HEK293 (cell line): ENCODE data around the gene ARID5A.

ENCODE experiments used
- ATF2 ChIP-seq: fragments of 450-650 bp; formaldehyde crosslinking; IDR thresholded peaks from 2 replicates; pipeline ENCODE4 v1.5.1; 2016; ENCODE audit warnings: missing biosample characterization, missing genetic modification characterization, low read depth
- BCL11B ChIP-seq: fragments of 450-650 bp; formaldehyde crosslinking; IDR thresholded peaks from 2 replicates; pipeline ENCODE4 v1.5.1; 2016; ENCODE audit warnings: low read depth, missing biosample characterization, missing genetic modification characterization
- GLI4 ChIP-seq: fragments of 450-650 bp; formaldehyde crosslinking; IDR thresholded peaks from 2 replicates; pipeline ENCODE4 v1.5.1; 2016; ENCODE audit warnings: missing biosample characterization, missing genetic modification characterization
- HIC1 ChIP-seq: fragments of 450-650 bp; formaldehyde crosslinking; IDR thresholded peaks from 2 replicates; pipeline ENCODE4 v1.5.1; 2016; ENCODE audit warnings: missing biosample characterization, missing genetic modification characterization
- KLF17 ChIP-seq: fragments of 450-650 bp; formaldehyde crosslinking; IDR thresholded peaks from 2 replicates; pipeline ENCODE4 v1.5.1; 2016; ENCODE audit warnings: missing biosample characterization, missing genetic modification characterization
- REPIN1 ChIP-seq: fragments of 450-650 bp; formaldehyde crosslinking; IDR thresholded peaks from 2 replicates; pipeline ENCODE4 v1.5.1; 2017; ENCODE audit warnings: missing biosample characterization, missing genetic modification characterization, low read depth
- SP3 ChIP-seq: fragments of 450-650 bp; formaldehyde crosslinking; IDR thresholded peaks from 2 replicates; pipeline ENCODE4 v1.5.1; 2016; ENCODE audit warnings: missing biosample characterization, missing genetic modification characterization
- TSHZ1 ChIP-seq: fragments of 450-650 bp; formaldehyde crosslinking; IDR thresholded peaks from 2 replicates; pipeline ENCODE4 v1.5.1; 2016; ENCODE audit warnings: missing biosample characterization, missing genetic modification characterization, borderline replicate concordance
- ZBTB1 ChIP-seq: fragments of 450-650 bp; formaldehyde crosslinking; IDR thresholded peaks from 2 replicates; pipeline ENCODE4 v1.5.1; 2016; ENCODE audit warnings: missing biosample characterization, missing genetic modification characterization
- ZBTB10 ChIP-seq: fragments of 450-650 bp; formaldehyde crosslinking; IDR thresholded peaks from 2 replicates; pipeline ENCODE4 v1.5.1; 2016; ENCODE audit warnings: missing biosample characterization, missing genetic modification characterization
- ZBTB21 ChIP-seq: fragments of 450-650 bp; formaldehyde crosslinking; IDR thresholded peaks from 2 replicates; pipeline ENCODE4 v1.5.1; 2017; ENCODE audit warnings: missing biosample characterization, missing genetic modification characterization
- ZBTB44 ChIP-seq: fragments of 450-650 bp; IDR thresholded peaks from 2 replicates; pipeline ENCODE4 v1.5.1; 2018; ENCODE audit warnings: missing biosample characterization, mild to moderate bottlenecking, missing genetic modification characterization
- ZNF10 ChIP-seq: fragments of 450-650 bp; formaldehyde crosslinking; IDR thresholded peaks from 2 replicates; pipeline ENCODE4 v1.5.1; 2017; ENCODE audit warnings: missing biosample characterization, missing genetic modification characterization
- ZNF114 ChIP-seq: fragments of 450-650 bp; formaldehyde crosslinking; IDR thresholded peaks from 2 replicates; pipeline ENCODE4 v1.5.0; 2017; ENCODE audit warnings: missing biosample characterization, missing genetic modification characterization
- ZNF211 ChIP-seq: fragments of 450-650 bp; formaldehyde crosslinking; IDR thresholded peaks from 2 replicates; pipeline ENCODE4 v1.5.1; 2016; ENCODE audit warnings: low read depth, missing biosample characterization, missing genetic modification characterization
- ZNF248 ChIP-seq: fragments of 450-650 bp; formaldehyde crosslinking; IDR thresholded peaks from 2 replicates; pipeline ENCODE4 v1.5.1; 2017; ENCODE audit warnings: missing biosample characterization, missing genetic modification characterization
- ZNF26 ChIP-seq: fragments of 450-650 bp; formaldehyde crosslinking; IDR thresholded peaks from 2 replicates; pipeline ENCODE4 v1.5.1; 2016; ENCODE audit warnings: missing biosample characterization, missing genetic modification characterization
- ZNF335 ChIP-seq: fragments of 450-650 bp; formaldehyde crosslinking; conservative IDR thresholded peaks from 2 replicates; pipeline ENCODE4 v1.5.1; 2016; ENCODE audit warnings: missing biosample characterization, missing genetic modification characterization
- ZNF580 ChIP-seq: fragments of 450-650 bp; formaldehyde crosslinking; IDR thresholded peaks from 2 replicates; pipeline ENCODE4 v1.5.1; 2016; ENCODE audit warnings: missing biosample characterization, missing genetic modification characterization
- ZNF664 ChIP-seq: fragments of 450-650 bp; formaldehyde crosslinking; IDR thresholded peaks from 2 replicates; pipeline ENCODE4 v1.5.1; 2016; ENCODE audit warnings: missing biosample characterization, missing genetic modification characterization
- ZNF677 ChIP-seq: fragments of 450-650 bp; IDR thresholded peaks from 2 replicates; pipeline ENCODE4 v1.5.0; 2018; ENCODE audit warnings: missing biosample characterization, mild to moderate bottlenecking, missing genetic modification characterization, moderate library complexity
- ZNF701 ChIP-seq: fragments of 450-650 bp; formaldehyde crosslinking; IDR thresholded peaks from 2 replicates; pipeline ENCODE4 v1.5.1; 2016; ENCODE audit warnings: missing biosample characterization, missing genetic modification characterization
- ZNF785 ChIP-seq: fragments of 450-650 bp; formaldehyde crosslinking; IDR thresholded peaks from 2 replicates; pipeline ENCODE4 v1.5.1; 2016; ENCODE audit warnings: missing biosample characterization, missing genetic modification characterization
- ZNF843 ChIP-seq: fragments of 450-650 bp; formaldehyde crosslinking; IDR thresholded peaks from 2 replicates; pipeline ENCODE4 v1.5.1; 2016; ENCODE audit warnings: missing biosample characterization, missing genetic modification characterization
- ZXDB ChIP-seq: fragments of 450-650 bp; formaldehyde crosslinking; IDR thresholded peaks from 2 replicates; pipeline ENCODE4 v1.5.1; 2016; ENCODE audit warnings: missing biosample characterization, missing genetic modification characterization

The ARID5A gene

GRCh38 chr2:96554293-96555145, 18.0 kb downstream of the ARID5A start (continued):
- TF ChIP-seq ZBTB10 (tag by site-specific recombination) (no peak), BCL11B (tag by site-specific recombination) (no peak), SP3 (peak; percentile 37), ZBTB21 (tag by site-specific recombination) (no peak), KLF17 (tag by site-specific recombination) (no peak), ZNF114 (tag by site-specific recombination) (no peak), ZNF211 (tag by site-specific recombination) (no peak), ZNF248 (no peak), HIC1 (tag by site-specific recombination) (peak; percentile 39; the same call in 1 of the 2 replicates), ZNF701 (tag by site-specific recombination) (no peak), ZBTB44 (no peak), ZNF664 (tag by site-specific recombination) (no peak), ZNF10 (tag by site-specific recombination) (peak; percentile 20; the same call in 1 of the 2 replicates), ZNF335 (peak; percentile 60), ZNF785 (tag by site-specific recombination) (no peak), ZNF677 (tag by site-specific recombination) (no peak), ZNF843 (tag by site-specific recombination) (no peak), ZNF26 (tag by site-specific recombination) (no peak), REPIN1 (tag by site-specific recombination) (no peak), ZXDB (tag by site-specific recombination) (no peak), ZNF580 (tag by site-specific recombination) (no peak), TSHZ1 (tag by site-specific recombination) (no peak), ATF2 (tag by site-specific recombination) (no peak), GLI4 (tag by site-specific recombination) (no peak), ZBTB1 (tag by site-specific recombination) (no peak)
